GM12878 (cell line): ENCODE results near the gene AMH. TPM values are rescaled to one million over a fixed set of nuclear protein-coding genes. Genes with fewer than 3 reads are reported as not detected.

Experiments
- BCL11A ChIP-seq: IDR thresholded peaks from 2 replicates; pipeline ENCODE4 v1.6.1; 2011; ENCODE audit warnings: low read depth, low read length
- CHD4 ChIP-seq: fragments of 200-600 bp; sonication (generic); IDR thresholded peaks from 2 replicates; pipeline ENCODE4 v1.6.1; 2016; ENCODE audit warnings: mild to moderate bottlenecking
- E2F8 ChIP-seq: fragments of 450-650 bp; IDR thresholded peaks from 2 replicates; pipeline ENCODE4 v1.6.1; 2018; ENCODE audit warnings: mild to moderate bottlenecking, low read depth, moderate library complexity; ENCODE audit not compliant: partially characterized antibody
- EED ChIP-seq: sonication (generic); IDR thresholded peaks from 2 replicates; pipeline ENCODE4 v1.6.1; 2016; ENCODE audit warnings: antibody characterized with exemption, low read depth
- EZH2 ChIP-seq: IDR thresholded peaks from 2 replicates; pipeline ENCODE4 v1.6.1; 2012; ENCODE audit warnings: low read depth, mild to moderate bottlenecking, control low read depth, inconsistent platforms, low read length, borderline replicate concordance; ENCODE audit not compliant: control insufficient read depth
- FOS ChIP-seq: IDR thresholded peaks from 3 replicates; pipeline ENCODE4 v1.6.1; 2011; ENCODE audit warnings: borderline replicate concordance; ENCODE audit not compliant: insufficient read length; ENCODE audit errors: extremely low read depth
- IRF3 ChIP-seq: fragments of 450-650 bp; IDR thresholded peaks from 2 replicates; pipeline ENCODE4 v1.6.1; 2014; ENCODE audit warnings: mild to moderate bottlenecking
- MAX ChIP-seq: IDR thresholded peaks from 2 replicates; pipeline ENCODE4 v1.6.1; 2012; ENCODE audit warnings: low read depth, low read length, improper control_type of control experiment
- MTA3 ChIP-seq: IDR thresholded peaks from 2 replicates; pipeline ENCODE4 v1.6.1; 2012; ENCODE audit warnings: low read length, inconsistent platforms, borderline replicate concordance
- MYC ChIP-seq: IDR thresholded peaks from 2 replicates; pipeline ENCODE4 v1.6.1; 2011; ENCODE audit warnings: mild to moderate bottlenecking, low read length, moderate library complexity, inconsistent platforms; ENCODE audit not compliant: insufficient read depth, insufficient replicate concordance, insufficient read length, severe bottlenecking
- NR2F1 ChIP-seq: fragments of 450-650 bp; conservative IDR thresholded peaks from 2 replicates; pipeline ENCODE4 v1.6.1; 2017; ENCODE audit warnings: mild to moderate bottlenecking
- PBX3 ChIP-seq: IDR thresholded peaks from 2 replicates; pipeline ENCODE4 v1.6.1; 2011; ENCODE audit warnings: mild to moderate bottlenecking, low read depth, low read length, moderate library complexity; ENCODE audit not compliant: insufficient replicate concordance
- RELB ChIP-seq: fragments of 450-650 bp; IDR thresholded peaks from 2 replicates; pipeline ENCODE4 v1.6.1; 2017; ENCODE audit warnings: low read depth, mild to moderate bottlenecking, moderate library complexity
- SMARCA5 ChIP-seq: fragments of 450-650 bp; IDR thresholded peaks from 2 replicates; pipeline ENCODE4 v1.6.1; 2017; ENCODE audit warnings: mild to moderate bottlenecking
- ZNF592 ChIP-seq: fragments of 450-650 bp; IDR thresholded peaks from 2 replicates; pipeline ENCODE4 v1.6.1; 2017; ENCODE audit warnings: mild to moderate bottlenecking, moderate library complexity
- polyA plus RNA-seq, 11 experiments: library from polyadenylated mRNA; depleted of rRNA in 4 of 11; unstranded in 6 of 11; stranded (reverse) in 5 of 11; fragments of >200 nt; fragmentation: Nextera tagmentation in 4 of 11; fragmentation: Illumina TruSeq in 1 of 11; extraction: Ambion mirVana in 4 of 11; extraction: Trizol in 1 of 11; gene quantifications; 1 replicate in 1 of 11; 2 replicates in 10 of 11; pipeline versions ENCODE4 v1.2.1 to v1.2.3, GENCODE V29; 2011 to 2016; ENCODE audit warnings: inconsistent platforms in 2 of 11, missing spikeins in 2 of 11, low read depth in 1 of 11
- total RNA-seq, 4 experiments: library from RNA; depleted of rRNA in 3 of 4; stranded (reverse); fragments of >200 nt in 3 of 4; fragmentation: Illumina TruSeq in 1 of 4; extraction: Trizol in 1 of 4; gene quantifications; 2 replicates each; pipeline versions ENCODE4 v1.2.1 to v1.2.3, GENCODE V29; 2013 to 2021

Gene AMH
- total and polyA plus RNA-seq, 10 of the 15 experiments (the other 5 are each of a cell fraction or from before 2014, with no cell fraction given) = 0.17 to 3.5 (median 0.81) TPM; not detected in 4

GRCh38 chr19:2273356-2274184 is 24.4 kb downstream of the AMH start (continued):
- peak; percentile 23 for TF ChIP-seq E2F8
- TF ChIP-seq EZH2 = no peak
- TF ChIP-seq FOS = no peak
- no peak for TF ChIP-seq MYC
- no peak for TF ChIP-seq CHD4
- no peak for TF ChIP-seq EED
- peak; percentile 45; the same call in 1 of the 2 replicates for TF ChIP-seq MTA3
- TF ChIP-seq PBX3 = no peak
- TF ChIP-seq BCL11A = no peak
- TF ChIP-seq NR2F1 = peak; percentile 80; the same call in 1 of the 2 replicates
- peak; percentile 64; the same call in 1 of the 2 replicates for TF ChIP-seq MAX
- no peak for TF ChIP-seq IRF3
- no peak; the same call in 1 of the 2 replicates for TF ChIP-seq SMARCA5
- TF ChIP-seq ZNF592 = peak; percentile 49; the same call in 1 of the 2 replicates
- peak; percentile 32; the same call in 1 of the 2 replicates for TF ChIP-seq RELB
